ENCODE measurements around the gene SMAD9. TPM values are rescaled to one million over a fixed set of nuclear protein-coding genes. Genes with fewer than 3 reads are reported as not detected.

SMAD9 gene
- total and polyA plus RNA-seq, 9 of the 15 experiments (the other 6 are each of a cell fraction or from before 2014, with no cell fraction given), result 0.02 to 0.08 (median 0.03) TPM; not detected in 4

DNA sequence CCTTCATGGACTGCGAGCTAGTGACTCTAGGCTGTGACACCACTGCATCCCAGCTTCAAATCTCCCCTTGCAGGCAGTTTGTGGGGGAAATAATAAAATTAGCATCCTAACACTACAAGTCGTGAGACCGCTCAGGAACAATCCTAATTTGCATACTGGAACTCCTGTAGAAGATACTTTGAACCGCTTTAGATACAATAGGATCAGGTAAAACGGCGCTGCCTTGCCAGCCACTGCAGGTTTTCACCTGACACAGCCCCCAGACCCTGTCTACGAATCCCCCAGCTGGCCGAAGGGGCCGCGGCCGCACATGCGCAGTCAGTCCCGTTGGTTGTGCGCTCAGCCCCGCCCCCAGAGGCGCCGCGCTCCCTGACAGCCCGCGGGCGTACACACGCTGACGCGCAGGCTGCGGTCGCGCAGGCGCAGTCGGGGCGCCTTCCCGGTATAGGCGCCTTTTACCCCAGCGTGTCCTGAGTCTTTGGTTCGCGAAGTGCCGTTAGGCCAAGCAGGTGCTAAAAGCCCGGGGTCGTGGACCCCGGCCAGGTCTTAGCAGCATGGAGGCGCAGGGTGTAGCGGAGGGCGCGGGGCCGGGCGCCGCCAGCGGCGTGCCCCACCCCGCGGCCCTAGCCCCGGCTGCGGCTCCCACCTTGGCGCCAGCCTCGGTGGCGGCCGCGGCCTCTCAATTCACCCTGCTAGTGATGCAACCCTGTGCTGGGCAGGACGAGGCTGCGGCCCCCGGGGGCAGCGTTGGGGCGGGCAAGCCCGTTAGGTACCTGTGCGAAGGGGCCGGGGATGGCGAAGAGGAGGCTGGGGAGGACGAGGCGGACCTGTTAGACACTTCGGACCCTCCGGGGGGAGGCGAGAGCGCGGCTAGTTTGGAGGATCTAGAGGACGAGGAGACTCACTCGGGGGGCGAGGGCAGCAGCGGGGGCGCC is 101.0 kb downstream of the SMAD9 start, which contains the start of gene RFXAP (continued):
- TF ChIP-seq ZNF507 (tag; conservative IDR thresholded peaks at IDR 0.05) (no peak), NELFE (IDR thresholded peaks at IDR 0.05; ENCODE audit: insufficient read depth, insufficient read length) (no peak), VEZF1 (CRISPR knock-in tag; IDR thresholded peaks at IDR 0.05) (peak; percentile 11; the same call in 1 of the 2 replicates), SLC30A9 (CRISPR knock-in tag; IDR thresholded peaks at IDR 0.05) (no peak), RBM17 (IDR thresholded peaks at IDR 0.05; ENCODE audit: borderline replicate concordance, low read depth, low read length) (no peak), SMARCA4 (IDR thresholded peaks at IDR 0.05) (no peak), POLR2G (IDR thresholded peaks at IDR 0.05; ENCODE audit: low read depth, low read length) (peak; percentile 75), ZKSCAN1 (IDR thresholded peaks at IDR 0.05; ENCODE audit: low read depth, low read length) (no peak), ZNF174 (CRISPR knock-in tag; IDR thresholded peaks at IDR 0.05) (no peak), ZNF121 (CRISPR knock-in tag; conservative IDR thresholded peaks at IDR 0.05) (no peak), ATF1 (CRISPR knock-in tag; IDR thresholded peaks at IDR 0.05) (no peak), ATF1 (tag; IDR thresholded peaks at IDR 0.05) (peak; percentile 69), PCBP1 (IDR thresholded peaks at IDR 0.05; ENCODE audit: low read depth, low read length, poor library complexity, severe bottlenecking) (no peak), TCF7 (IDR thresholded peaks at IDR 0.05; ENCODE audit: borderline replicate concordance) (no peak), HDAC2 (IDR thresholded peaks at IDR 0.05) (no peak), KLF6 (CRISPR knock-in tag; IDR thresholded peaks at IDR 0.05; ENCODE audit: borderline replicate concordance) (no peak), RAD21 (CRISPR knock-in tag; conservative IDR thresholded peaks at IDR 0.05 in 1 of 2, IDR thresholded peaks at IDR 0.05 in 1 of 2) (no peak), CREM (IDR thresholded peaks at IDR 0.05; ENCODE audit: low read depth) (peak; percentile 49; the same call in 1 of the 2 replicates), SNRNP70 (optimal IDR thresholded peaks at IDR 0.05; ENCODE audit: low read depth, low read length) (no peak)
- TF ChIP-seq, protein P1, sequence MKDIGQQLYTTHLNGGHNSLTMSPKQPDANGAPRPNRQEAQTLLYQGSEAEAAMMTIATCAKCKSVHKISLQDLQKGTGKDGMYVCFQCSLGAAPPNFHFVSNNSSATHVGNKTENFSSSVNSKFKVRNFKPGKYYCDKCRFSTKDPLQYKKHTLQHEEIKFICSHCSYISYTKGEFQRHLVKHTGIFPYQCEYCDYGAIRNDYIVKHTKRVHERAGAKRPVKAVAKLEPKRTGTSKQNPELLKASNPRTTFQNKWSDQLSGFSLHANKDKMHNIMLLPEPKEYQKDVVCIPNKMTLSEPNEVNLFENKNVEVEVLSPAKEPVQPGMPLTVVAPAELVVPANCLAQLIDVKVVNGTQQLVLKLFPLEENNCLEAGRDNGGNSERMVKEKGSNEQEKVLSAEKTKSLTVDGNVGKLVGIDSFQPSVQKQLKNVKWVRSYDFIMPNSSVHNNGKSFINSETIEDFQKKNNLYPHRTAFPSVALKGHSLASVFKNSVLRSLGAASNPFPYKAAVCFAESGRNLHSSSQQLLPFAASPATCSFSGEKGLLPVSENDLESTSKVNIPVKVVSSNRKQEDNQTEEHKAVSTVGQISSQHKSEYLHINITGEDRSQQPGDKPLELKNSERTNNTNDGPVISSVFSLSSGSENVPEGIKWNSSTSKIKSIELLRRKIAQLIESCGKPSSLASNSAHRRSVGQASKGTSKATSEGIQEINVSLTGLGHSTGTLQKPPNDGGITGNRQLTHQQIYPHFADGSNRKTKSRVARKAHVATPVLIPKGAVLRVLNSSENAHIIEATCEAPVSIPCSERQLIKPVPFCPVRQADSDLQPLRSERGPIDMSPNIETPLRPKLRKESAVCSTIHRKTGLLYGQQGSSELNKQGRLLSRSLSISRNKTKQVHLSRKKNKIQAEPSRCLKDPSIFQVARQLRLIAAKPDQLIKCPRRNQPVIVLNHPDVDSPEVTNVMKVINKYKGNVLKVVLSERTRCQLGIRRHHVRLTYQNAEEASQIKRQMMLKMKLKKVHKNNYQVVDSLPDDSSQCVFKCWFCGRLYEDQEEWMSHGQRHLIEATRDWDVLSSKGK (CRISPR knock-in tag; IDR thresholded peaks at IDR 0.05), result no peak
- TF ChIP-seq, protein P2, sequence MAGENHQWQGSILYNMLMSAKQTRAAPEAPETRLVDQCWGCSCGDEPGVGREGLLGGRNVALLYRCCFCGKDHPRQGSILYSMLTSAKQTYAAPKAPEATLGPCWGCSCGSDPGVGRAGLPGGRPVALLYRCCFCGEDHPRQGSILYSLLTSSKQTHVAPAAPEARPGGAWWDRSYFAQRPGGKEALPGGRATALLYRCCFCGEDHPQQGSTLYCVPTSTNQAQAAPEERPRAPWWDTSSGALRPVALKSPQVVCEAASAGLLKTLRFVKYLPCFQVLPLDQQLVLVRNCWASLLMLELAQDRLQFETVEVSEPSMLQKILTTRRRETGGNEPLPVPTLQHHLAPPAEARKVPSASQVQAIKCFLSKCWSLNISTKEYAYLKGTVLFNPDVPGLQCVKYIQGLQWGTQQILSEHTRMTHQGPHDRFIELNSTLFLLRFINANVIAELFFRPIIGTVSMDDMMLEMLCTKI (IDR thresholded peaks at IDR 0.05; ENCODE audit: partially characterized antibody), result no peak

Data from K562 (cell line).